GM19438 (cell line): ENCODE results near the gene ARMC9.
"Not testable (repeated sequence)": the region's sequence is repeated elsewhere in the genome, so short reads cannot be mapped to it uniquely, and the experiment has no call there.

Experiments used
- ATAC-seq: cut with Tn5 transposase; IDR thresholded peaks from one replicate; pipeline ENCODE4 v1.9.1; 2021; ENCODE audit warnings: low read depth; ENCODE audit not compliant: unreplicated experiment

Gene ARMC9

GRCh38 chr2:231408304-231408703 is 209.9 kb downstream of the ARMC9 start:
- not testable (repeated sequence) for ATAC-seq

DNA sequence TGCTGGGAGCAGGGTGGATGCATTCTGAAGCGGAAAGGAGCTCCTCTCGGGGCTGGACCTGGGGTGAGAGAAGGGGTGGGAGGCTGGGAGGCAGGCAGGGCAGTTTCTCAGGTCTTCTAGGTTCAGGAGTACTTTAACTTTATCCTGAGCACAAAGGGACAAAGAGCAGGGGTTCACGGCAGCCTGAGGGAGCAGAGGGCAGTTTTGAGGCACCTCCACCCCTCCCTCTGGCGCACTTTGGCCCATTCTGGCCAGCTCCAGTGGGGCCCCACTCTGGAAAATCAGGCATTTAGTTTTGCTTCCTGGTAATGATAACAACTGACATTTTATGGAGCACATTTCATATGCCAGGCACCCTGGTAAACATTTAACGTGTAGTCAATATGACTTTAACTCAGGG is 211.3 kb downstream of the ARMC9 start:
- no peak for ATAC-seq

GRCh38 chr2:231410293-231411004 is 212.0 kb downstream of the ARMC9 start:
- ATAC-seq = no peak

GRCh38 chr2:231411237-231411636 is 212.8 kb downstream of the ARMC9 start:
- no peak for ATAC-seq

DNA sequence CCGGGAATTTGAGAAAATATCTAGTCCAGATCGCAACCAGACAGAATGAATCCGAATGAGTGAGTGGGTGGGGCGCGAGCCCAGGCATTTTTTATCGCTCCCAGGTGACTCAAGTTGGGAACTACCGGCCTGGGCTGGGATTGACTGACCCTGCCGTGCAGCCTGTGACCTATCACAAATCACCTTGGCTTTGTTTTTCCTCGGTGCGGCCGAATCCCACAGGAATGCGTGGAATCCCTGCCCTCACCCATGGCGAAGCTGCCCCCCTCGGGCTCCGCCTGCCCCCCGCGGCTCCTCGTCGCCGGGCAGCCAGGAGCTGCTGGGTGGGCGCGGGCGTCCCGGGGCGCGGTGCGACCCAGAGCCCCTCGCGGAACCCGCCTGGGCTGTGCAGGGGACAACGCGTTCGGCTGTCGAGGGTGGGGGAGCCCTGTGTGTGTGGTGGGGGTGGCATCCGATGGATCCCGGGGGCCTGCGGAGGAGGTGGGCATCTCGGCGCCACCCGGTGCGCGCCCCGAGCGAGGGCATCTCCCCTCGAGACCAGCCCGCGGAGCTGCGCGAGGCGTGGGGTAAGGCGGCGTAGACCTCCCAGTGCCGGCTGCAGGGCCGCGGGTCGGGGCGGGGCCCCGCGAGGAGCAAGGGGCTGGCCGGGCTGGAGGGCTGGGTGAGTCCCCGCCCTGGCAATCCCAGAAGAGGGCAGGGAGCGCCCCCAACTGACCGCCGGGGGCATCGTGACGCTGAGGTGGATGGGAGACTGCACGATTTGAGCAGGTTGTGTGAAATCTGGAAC is 213.6 kb downstream of the ARMC9 start:
- ATAC-seq = peak; percentile 98

DNA sequence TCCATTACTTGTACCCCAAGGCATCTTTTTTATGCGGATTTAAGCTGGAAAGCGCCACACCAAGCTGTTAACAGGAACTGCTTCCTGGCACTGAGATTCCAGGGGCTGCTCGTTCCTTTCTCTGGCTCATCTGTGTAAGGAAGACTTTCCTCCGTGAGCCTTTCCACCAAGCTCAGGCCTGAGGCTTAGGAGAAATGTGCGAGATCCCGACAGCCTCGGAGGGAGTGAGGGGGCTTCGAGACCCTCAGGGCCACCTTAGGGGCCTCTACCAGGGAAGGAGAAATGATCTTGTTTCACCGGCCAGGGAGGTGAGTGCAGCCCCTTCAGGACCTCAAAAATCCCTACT is 214.2 kb downstream of the ARMC9 start:
- peak; percentile 8 for ATAC-seq

DNA sequence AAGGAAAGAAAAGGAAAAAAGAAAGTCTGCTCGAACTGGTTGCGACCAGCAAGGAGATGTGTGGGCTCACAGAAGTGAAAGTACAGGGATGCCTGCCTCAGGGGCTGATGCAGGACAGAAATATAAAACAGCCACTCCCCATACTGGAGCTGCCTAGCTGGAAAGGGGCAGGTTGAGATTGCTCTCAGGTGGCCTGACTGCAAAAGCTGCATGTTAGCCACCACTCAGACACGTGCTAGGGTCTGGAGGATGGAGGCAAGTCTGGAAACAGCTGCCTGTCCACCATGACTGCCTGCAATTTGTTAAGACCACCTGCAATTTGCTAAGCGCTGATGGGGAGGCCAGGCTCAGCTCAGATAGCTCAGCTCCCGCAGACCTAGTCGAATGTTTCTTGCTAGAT is 215.0 kb downstream of the ARMC9 start:
- no peak for ATAC-seq

DNA sequence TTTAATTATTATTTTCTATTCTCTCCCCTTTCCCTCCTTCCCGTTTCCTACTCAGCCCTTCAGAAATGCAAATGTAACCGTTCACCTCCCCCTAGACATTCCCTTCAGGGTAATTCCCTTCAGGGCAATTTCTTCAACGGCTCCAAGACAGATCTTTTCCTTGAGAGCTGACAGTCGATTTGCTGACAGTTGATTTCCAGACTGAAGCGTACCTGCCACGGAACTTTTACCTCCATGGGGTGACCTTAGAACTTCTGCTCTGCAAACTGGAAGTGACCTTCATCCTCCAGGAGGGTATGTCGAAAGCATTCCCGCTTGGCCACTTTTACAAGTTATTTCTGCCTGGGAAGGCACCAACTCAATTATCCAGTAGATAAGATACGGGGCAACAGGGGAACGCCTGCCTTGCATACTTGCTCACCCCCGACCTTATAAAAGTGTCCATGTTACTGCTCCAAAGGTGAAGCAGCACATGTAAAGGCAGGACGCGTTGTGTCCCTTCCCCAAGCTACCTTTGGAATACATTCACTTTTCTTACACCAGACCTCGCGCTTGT is 215.6 kb downstream of the ARMC9 start:
- ATAC-seq = no peak

DNA sequence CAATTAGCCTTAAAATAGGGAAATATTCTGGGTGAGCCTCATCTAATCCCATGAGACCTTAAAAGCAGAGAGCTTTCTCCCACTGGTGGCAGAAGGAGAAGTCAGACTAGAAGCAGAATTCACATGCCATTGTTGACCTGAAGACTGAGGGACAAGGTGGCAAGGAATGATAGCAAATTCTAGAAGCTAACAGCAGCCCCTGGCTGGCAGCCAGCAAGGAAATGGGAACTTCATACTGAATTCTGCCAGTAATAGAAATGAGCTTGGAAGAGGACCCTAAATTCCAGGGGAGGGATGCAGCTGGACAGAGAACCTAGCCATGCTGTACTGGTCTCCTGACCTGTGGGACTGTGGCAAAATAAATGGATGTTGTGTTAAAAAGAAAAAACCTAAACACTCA is 216.6 kb downstream of the ARMC9 start:
- ATAC-seq = no peak

GRCh38 chr2:231418820-231419640 is 220.6 kb downstream of the ARMC9 start:
- no peak for ATAC-seq

- no peak for ATAC-seq
Observed at GRCh38 chr2:231421051-231421580, 222.7 kb downstream of the ARMC9 start.

DNA sequence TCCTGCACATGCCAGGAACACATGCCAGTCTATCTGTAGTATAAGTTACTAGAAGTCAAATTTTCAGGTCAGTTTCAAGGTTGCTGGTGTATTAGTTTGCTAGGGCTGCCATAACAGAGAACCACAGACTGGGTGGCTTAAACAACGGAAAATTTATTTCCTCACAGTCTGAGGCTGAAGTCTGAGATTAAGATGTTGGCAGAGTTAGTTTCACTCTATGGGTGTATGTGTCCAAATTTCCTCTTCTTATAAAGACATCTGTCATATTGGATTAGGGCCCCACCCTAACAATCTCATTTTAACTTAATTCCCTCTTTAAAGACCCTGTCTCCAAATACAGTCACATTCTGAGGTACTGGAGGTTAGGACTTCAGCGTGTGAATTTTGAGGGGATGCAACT is 223.6 kb downstream of the ARMC9 start:
- no peak for ATAC-seq

- ATAC-seq = no peak
Observed at GRCh38 chr2:231423176-231423575, 224.7 kb downstream of the ARMC9 start.
